GM19455 (cell line): ENCODE results near the gene AGTRAP.

Experiments
- ATAC-seq: cut with Tn5 transposase; IDR thresholded peaks from one replicate; pipeline ENCODE4 v1.9.1; 2021; ENCODE audit not compliant: unreplicated experiment

AGTRAP gene

DNA sequence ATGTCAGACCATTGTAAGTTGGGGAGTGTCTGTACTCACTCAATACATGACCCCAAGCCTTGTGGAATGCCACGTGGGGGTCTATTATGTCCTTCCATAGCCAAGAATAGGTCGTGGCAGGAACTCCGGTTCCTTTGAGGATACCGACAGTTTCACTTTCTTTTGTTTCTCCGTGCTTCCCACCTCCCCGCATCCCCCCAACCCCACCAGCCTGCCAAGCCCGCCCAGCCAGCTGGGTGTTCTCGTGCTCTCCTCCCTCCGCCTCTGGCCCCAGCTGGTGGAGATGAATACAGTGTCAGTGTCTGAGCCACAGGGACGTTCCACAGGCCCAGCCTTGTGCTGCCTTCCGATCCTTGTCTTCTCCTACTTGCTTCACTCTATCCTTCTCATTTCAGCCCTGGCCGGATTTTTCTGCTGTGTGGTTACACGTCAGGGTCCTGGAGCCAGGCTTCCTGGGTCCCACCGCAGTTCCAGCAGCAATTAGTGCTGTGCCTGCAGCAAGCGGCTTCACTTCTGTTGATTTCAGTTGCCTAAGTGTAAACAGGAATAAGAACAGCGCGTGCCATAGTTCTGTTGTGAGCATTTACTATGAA is 4.1 kb upstream of the AGTRAP start:
- no peak for ATAC-seq

- ATAC-seq, result no peak
Observed at GRCh38 chr1:11733306-11733705, 2.6 kb upstream of the AGTRAP start.

- ATAC-seq, result no peak
Observed at GRCh38 chr1:11735531-11735853, 444 bp upstream of the AGTRAP start.

DNA sequence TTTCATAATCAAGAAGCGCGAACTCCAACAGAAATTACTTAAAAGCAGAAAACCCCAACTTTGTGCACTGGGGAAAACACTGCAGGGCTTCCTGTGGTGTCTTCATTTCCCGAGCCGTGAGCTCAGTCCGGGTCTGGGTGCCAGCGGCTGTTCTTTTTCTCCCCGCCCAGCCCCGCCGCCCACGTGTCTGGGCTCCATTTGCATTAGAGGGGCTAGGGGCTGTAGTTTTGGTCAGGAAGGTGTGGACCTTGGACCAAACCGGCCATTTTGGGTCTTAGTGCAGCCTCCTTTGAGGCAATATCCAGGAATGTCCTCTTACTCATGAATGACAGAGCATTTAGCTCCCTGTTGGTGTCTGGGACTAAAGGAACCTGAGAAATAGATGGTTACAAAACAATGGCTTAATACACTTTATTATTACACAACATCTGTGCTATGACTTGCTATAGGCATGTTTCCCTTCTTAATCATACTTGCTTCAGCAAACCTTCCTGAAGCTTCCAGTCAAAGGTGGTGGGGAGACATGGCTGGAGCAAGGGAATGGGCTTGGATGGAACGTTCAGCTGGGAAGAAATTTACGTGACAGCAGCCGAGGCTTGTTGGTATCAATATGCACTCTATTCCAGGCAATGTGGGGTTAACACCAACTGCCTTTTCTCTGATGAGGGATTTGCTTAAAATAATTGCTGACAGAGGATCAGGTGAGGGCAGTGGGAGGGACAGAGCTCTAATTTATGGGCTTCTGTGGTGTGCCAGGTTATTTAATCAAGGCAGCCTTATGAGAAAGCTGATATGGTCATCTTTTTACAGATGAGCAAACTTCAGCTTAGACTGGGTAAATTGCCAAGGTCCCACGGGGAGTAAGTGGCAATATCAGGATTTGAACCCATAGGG is 1.1 kb downstream of the AGTRAP start:
- no peak for ATAC-seq

DNA sequence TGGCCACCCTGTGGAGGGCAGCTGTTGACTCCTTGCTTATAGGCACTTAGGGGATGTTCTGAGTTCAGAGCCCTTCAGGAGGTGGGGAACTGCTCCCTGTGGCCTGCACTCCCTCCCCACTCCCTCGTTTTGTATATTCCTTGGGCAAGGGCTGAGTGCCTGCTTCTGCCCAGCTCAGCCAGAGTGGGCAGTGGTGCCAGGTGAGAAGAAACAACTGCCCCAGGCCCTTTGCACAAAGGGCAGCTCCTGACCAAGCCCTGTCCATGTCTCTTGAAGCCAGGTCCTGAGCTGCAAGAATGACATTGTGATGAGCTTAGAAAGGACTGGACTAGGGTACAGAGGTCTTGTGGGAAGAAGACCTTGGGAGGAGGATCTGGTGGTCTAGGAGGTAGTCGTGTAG is 2.2 kb downstream of the AGTRAP start:
- ATAC-seq, result no peak

DNA sequence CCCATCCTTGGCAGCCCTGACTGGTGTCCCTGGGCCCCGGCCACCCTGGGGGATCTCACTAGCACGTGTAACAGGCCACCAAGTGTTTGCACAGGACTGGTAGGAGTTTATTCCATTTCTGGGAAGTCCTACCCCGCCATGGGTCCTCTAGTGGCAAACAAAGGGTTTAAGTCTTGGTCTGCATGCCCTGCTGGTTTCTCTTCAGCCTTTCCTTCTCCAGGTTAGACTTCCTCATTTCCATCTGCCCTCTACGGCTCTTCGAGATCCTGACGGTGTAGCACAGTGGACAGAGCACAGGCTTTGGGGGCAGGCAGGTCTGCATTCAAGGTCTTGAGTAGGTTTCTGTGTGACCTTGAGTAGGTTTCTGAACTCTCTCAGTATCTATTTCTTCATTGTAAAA is 2.8 kb downstream of the AGTRAP start:
- ATAC-seq, result no peak

GRCh38 chr1:11740258-11741192 is 4.6 kb downstream of the AGTRAP start:
- ATAC-seq, result no peak

GRCh38 chr1:11741482-11741881 is 5.5 kb downstream of the AGTRAP start:
- ATAC-seq, result no peak

DNA sequence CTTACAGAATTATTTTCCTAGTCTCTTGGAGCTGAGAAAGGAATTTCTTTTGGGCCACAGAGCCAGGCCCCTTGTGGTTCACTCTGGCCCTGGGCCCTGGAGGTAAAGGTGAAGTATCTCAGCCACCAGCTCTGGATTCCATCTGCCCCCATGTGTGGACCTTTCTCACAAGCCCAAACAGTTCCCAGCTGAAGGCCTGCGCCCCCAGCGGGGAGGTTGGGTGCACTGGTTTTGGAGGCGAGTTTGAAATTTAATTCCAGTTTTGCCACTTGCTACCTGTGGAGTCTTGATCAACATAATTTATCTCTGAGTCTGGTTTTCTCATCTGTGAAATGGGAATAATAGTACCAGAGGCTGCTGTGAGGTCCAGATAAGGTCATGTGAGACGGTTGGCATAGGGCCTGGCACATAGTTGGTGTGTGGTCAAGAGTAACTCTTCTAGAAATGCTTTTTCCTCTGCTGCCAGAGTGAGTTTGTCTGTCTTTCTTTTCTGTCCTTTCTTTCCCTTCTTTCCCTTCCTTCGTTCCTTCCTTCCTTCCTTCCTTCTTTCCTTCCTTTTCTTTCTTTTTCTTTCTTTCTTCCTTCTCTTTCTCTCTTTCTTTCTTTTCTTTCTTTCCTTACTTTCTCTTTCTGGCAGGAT is 6.1 kb downstream of the AGTRAP start:
- no peak for ATAC-seq

GRCh38 chr1:11744287-11744686 is 8.4 kb downstream of the AGTRAP start:
- ATAC-seq, result no peak

DNA sequence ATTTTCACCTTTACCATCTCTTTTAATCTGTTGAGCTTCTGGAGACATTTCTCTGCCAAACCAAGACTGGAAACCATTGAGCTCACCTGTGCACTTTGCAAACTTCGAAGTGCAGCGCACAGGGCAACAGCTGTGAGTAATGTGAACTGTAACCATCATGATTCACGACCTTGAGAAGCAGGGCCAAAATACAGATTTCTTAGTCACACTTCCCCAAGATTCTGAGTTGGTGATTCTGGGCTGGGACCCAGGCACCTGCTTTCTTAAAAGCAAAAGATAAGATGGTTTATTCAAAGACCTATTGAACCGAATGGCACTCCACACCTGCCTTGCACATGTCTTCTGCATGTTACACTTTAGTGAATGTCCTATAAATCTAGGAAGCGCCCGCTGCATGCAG is 10.2 kb downstream of the AGTRAP start:
- ATAC-seq, result no peak

GRCh38 chr1:11746795-11747487 is 11.0 kb downstream of the AGTRAP start:
- no peak for ATAC-seq

DNA sequence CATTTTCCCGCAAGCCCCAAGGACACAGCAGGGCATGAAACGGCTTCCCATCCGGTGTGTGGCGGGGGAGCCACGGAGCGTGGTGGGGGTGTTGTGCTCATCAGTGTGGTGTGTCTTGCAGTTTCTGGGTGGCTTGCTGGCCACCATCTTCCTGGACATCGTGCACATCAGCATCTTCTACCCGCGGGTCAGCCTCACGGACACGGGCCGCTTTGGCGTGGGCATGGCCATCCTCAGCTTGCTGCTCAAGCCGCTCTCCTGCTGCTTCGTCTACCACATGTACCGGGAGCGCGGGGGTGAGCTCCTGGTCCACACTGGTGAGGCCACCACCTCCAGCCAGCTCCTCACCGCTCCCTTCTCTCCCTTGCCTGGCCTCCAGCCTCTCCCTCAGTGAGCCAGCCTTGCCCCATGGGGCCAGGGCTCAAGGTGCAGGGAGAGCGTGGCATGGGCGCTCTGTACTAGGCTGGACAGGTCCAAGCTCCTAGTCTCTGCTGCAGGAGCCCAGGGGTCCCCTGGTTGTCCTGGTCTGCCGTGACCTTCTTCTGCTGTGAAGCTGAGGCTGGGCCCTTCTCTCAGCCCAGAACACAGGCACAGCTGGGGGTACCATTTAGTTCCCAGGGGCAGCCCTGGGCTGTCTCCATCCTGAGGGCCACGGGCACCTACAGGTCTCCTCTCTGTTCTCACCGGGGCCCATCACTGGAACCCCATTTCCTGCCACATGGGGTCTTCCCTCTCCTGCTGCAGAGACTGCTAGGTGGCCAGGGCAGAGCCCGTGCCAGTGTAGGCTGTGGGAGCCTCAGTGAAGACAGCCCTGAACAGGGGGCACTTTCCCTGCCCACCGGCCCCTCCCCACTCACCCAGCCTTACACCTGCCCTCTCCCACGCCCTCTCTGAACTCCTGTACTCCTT is 12.6 kb downstream of the AGTRAP start:
- ATAC-seq, result no peak

DNA sequence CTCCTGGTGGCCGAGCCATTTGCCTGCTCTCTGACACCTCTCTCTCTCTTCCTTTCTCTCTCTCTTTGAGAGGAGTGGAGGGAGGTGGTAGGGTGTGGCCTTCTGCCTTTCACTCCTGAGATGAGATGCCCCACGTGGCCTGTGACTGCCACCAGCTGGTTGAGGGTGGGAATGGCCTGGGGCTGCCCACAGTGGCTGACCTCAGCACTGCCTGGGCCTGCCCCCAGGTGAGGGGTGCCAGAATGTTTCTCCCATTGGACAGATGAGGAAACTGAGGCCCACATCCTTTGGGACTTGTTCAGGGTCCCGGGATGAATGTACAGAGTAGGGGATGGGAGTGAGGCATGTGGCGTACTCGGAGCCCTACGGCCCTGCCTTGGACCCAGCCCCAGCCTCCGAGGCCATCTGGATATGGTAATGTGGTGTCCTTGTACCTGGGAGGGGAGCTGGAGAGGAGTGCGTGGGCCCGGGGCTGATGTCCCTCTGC is 13.3 kb downstream of the AGTRAP start:
- ATAC-seq, result no peak

DNA sequence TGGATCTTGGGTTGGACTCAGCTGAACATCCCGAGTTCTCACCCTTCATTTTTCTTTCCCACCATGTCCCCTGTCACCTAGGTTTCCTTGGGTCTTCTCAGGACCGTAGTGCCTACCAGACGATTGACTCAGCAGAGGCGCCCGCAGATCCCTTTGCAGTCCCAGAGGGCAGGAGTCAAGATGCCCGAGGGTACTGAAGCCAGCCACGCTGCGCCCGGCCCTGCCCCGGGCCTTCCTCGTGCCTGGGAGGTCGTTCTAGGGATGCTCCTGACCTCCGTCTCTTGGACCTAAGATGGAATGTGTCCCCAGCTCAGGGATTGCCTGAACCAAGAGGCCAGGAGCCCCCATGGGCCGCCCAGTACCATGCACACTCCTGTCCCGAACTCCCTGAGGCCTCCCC is 14.1 kb downstream of the AGTRAP start:
- ATAC-seq, result no peak

GRCh38 chr1:11751087-11751486 is 15.2 kb downstream of the AGTRAP start:
- no peak for ATAC-seq

- ATAC-seq, result no peak
Observed at GRCh38 chr1:11752359-11753088, 16.6 kb downstream of the AGTRAP start.

GRCh38 chr1:11753555-11754208 is 17.7 kb downstream of the AGTRAP start:
- no peak for ATAC-seq
